Vagina (tissue), 2 donors: Measurements from ENCODE around the gene GCDH.

Experiments
- CTCF ChIP-seq, 3 experiments: fragments of 450-650 bp in 2 of 3; fragments of 200-600 bp in 1 of 3; sonication (generic) in 1 of 3; IDR thresholded peaks; one replicate each; pipeline ENCODE4 v1.5.1; 2017 to 2019; ENCODE audit warnings: antibody characterized with exemption in 3 of 3, mild to moderate bottlenecking in 2 of 3, moderate library complexity in 2 of 3
- POLR2A ChIP-seq, 2 donors: fragments of 450-650 bp; IDR thresholded peaks; one replicate each; pipeline ENCODE4 v1.6.1; 2017; ENCODE audit warnings: antibody characterized with exemption in 2 of 2, mild to moderate bottlenecking in 2 of 2, moderate library complexity in 2 of 2
- POLR2AphosphoS5 ChIP-seq, 2 donors: sonication (generic); formaldehyde crosslinking; IDR thresholded peaks; one replicate each; pipeline ENCODE4 v1.9.0; 2017; ENCODE audit warnings: antibody characterized with exemption in 2 of 2, mild to moderate bottlenecking in 2 of 2, low read depth in 1 of 2; ENCODE audit not compliant: insufficient read depth in 1 of 2

DNA sequence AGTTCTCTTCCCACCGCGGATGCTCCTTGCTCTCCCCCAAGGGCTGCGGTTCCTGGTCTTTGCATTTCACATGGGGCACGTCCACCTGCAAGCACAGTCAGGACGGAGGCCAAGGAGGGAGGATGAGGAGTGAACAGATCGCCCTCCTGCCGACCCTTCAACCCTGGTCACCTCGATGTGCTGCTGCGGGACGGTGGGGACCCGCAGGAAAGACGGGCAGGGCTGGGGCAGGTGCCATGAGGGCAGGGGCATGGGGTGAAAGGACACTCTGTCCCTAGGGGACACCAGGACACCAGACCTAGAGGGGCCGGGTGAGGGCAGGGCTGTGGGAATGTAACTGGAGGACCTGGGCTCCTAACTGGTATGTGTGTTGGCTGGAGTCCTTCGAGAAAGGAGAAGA, 27.3 kb downstream of the GCDH start:
- TF ChIP-seq POLR2A (IDR thresholded peaks at IDR 0.05): no peak
- no peak for TF ChIP-seq CTCF (IDR thresholded peaks at IDR 0.05)
- no peak for TF ChIP-seq POLR2AphosphoS5 (IDR thresholded peaks at IDR 0.05; ENCODE audit: insufficient read depth in 1 of 2, low read depth in 1 of 2)
